GM19395 (cell line): ENCODE data around the gene G6PC1.
"Not testable (repeated sequence)": the region's sequence is repeated elsewhere in the genome, so short reads cannot be mapped to it uniquely, and the experiment has no call there.

Experiments
- ATAC-seq: cut with Tn5 transposase; IDR thresholded peaks from one replicate; pipeline ENCODE4 v1.9.1; 2021; ENCODE audit warnings: mild to moderate bottlenecking, moderate library complexity; ENCODE audit not compliant: unreplicated experiment

Gene G6PC1

GRCh38 chr17:42873315-42873714 is 27.3 kb upstream of the G6PC1 start:
- no peak for ATAC-seq

- ATAC-seq: not testable (repeated sequence)
These were observed 26.5 kb upstream of the G6PC1 start for GRCh38 chr17:42873932-42874695.

GRCh38 chr17:42877037-42877436 is 23.6 kb upstream of the G6PC1 start:
- ATAC-seq: no peak

- ATAC-seq: no peak
These were observed 22.3 kb upstream of the G6PC1 start for GRCh38 chr17:42878123-42878880.

- ATAC-seq: no peak
These were observed 21.5 kb upstream of the G6PC1 start for GRCh38 chr17:42878924-42879595.

GRCh38 chr17:42879596-42879985 is 21.0 kb upstream of the G6PC1 start:
- no peak for ATAC-seq

- no peak for ATAC-seq
These were observed 19.8 kb upstream of the G6PC1 start for GRCh38 chr17:42880776-42881310.

GRCh38 chr17:42881706-42882105 is 18.9 kb upstream of the G6PC1 start:
- ATAC-seq: not testable (repeated sequence)

- no peak for ATAC-seq
These were observed 18.4 kb upstream of the G6PC1 start for GRCh38 chr17:42882166-42882565.

GRCh38 chr17:42883802-42884558 is 16.6 kb upstream of the G6PC1 start:
- no peak for ATAC-seq

GRCh38 chr17:42885806-42886205 is 14.8 kb upstream of the G6PC1 start:
- not testable (repeated sequence) for ATAC-seq

- ATAC-seq: no peak
These were observed 14.1 kb upstream of the G6PC1 start for GRCh38 chr17:42886283-42887176.

- ATAC-seq: no peak
These were observed 10.8 kb upstream of the G6PC1 start for GRCh38 chr17:42889809-42890208.

GRCh38 chr17:42891539-42892152 is 9.0 kb upstream of the G6PC1 start:
- ATAC-seq: no peak

- ATAC-seq: no peak
These were observed 7.2 kb upstream of the G6PC1 start for GRCh38 chr17:42893359-42893758.

- ATAC-seq: no peak
These were observed 6.1 kb upstream of the G6PC1 start for GRCh38 chr17:42894283-42895184.

- ATAC-seq: no peak
These were observed 5.4 kb upstream of the G6PC1 start for GRCh38 chr17:42895185-42895555.

GRCh38 chr17:42898147-42898811 is 2.3 kb upstream of the G6PC1 start:
- ATAC-seq: no peak
